H9 (cell line): Measurements from ENCODE around the gene PAK6. TPM values are rescaled to one million over a fixed set of nuclear protein-coding genes. Genes with fewer than 3 reads are reported as not detected.
A peak's percentile ranks its signal among the peaks of the same experiment; 100 is the strongest.

Source experiments
- DNase-seq: peaks from one replicate; pipeline ENCODE4 v3.0.0-alpha.2; 2017
- H2AFZ ChIP-seq: one replicate; pipeline ENCODE4 v1.6.1; 2013; ENCODE audit warnings: mild to moderate bottlenecking, low read length, control low read depth, moderate library complexity
- H2AK5ac ChIP-seq: 2 replicates; pipeline ENCODE4 v1.6.1; 2013; ENCODE audit warnings: low read length, control low read depth, mixed read lengths; ENCODE audit not compliant: insufficient read length
- H2BK120ac ChIP-seq: one replicate; pipeline ENCODE4 v1.6.1; 2013; ENCODE audit warnings: low read depth, mild to moderate bottlenecking, low read length, control low read depth, inconsistent platforms; ENCODE audit not compliant: poor library complexity, severe bottlenecking
- H2BK12ac ChIP-seq: 2 replicates; pipeline ENCODE4 v1.6.1; 2013; ENCODE audit warnings: low read length, control low read depth, mixed read lengths, low read depth; ENCODE audit not compliant: insufficient read length
- H2BK15ac ChIP-seq: 2 replicates; pipeline ENCODE4 v1.6.1; 2013; ENCODE audit warnings: low read depth, low read length, control low read depth
- H2BK20ac ChIP-seq: one replicate; pipeline ENCODE4 v1.6.1; 2013; ENCODE audit warnings: low read depth, mild to moderate bottlenecking, low read length, control low read depth, inconsistent platforms; ENCODE audit not compliant: poor library complexity, severe bottlenecking
- H2BK5ac ChIP-seq: 2 replicates; pipeline ENCODE4 v1.6.1; 2013; ENCODE audit warnings: low read length, control low read depth, mixed read lengths; ENCODE audit not compliant: insufficient read length
- H3K14ac ChIP-seq: 2 replicates; pipeline ENCODE4 v1.6.1; 2013; ENCODE audit warnings: low read length, control low read depth; ENCODE audit not compliant: insufficient read depth
- H3K18ac ChIP-seq: 2 replicates; pipeline ENCODE4 v1.6.1; 2013; ENCODE audit warnings: low read depth, mild to moderate bottlenecking, mixed read lengths, low read length, control low read depth; ENCODE audit not compliant: insufficient read length
- H3K23ac ChIP-seq: 2 replicates; pipeline ENCODE4 v1.6.1; 2013; ENCODE audit warnings: low read length, control low read depth, mixed read lengths, low read depth; ENCODE audit not compliant: insufficient read length
- H3K23me2 ChIP-seq: 2 replicates; pipeline ENCODE4 v1.6.1; 2013; ENCODE audit warnings: low read depth, mild to moderate bottlenecking, mixed read lengths, low read length, control low read depth; ENCODE audit not compliant: insufficient read length, poor library complexity, severe bottlenecking
- H3K27ac ChIP-seq: 2 replicates; pipeline ENCODE4 v1.5.1; 2013; ENCODE audit warnings: low read length, control low read depth, mixed read lengths, low read depth; ENCODE audit not compliant: insufficient read length
- H3K27me3 ChIP-seq: 2 replicates; pipeline ENCODE4 v1.6.1; 2013; ENCODE audit warnings: low read length, control low read depth, inconsistent platforms; ENCODE audit not compliant: insufficient read depth
- H3K4ac ChIP-seq: 2 replicates; pipeline ENCODE4 v1.6.1; 2013; ENCODE audit warnings: low read depth, mild to moderate bottlenecking, control low read depth, inconsistent platforms, low read length, moderate library complexity
- H3K4me1 ChIP-seq: 2 replicates; pipeline ENCODE4 v1.6.1; 2013; ENCODE audit warnings: low read length, control low read depth, inconsistent platforms; ENCODE audit not compliant: insufficient read depth
- H3K4me2 ChIP-seq: 2 replicates; pipeline ENCODE4 v1.6.1; 2013; ENCODE audit warnings: low read length, control low read depth, mixed read lengths; ENCODE audit not compliant: insufficient read length, insufficient read depth
- H3K56ac ChIP-seq: 2 replicates; pipeline ENCODE4 v1.6.1; 2013; ENCODE audit warnings: low read depth, mild to moderate bottlenecking, mixed read lengths, low read length, control low read depth; ENCODE audit not compliant: insufficient read length
- H3K79me1 ChIP-seq: 2 replicates; pipeline ENCODE4 v1.6.1; 2013; ENCODE audit warnings: low read depth, mild to moderate bottlenecking, moderate library complexity, low read length, control low read depth, inconsistent platforms; ENCODE audit not compliant: insufficient read depth, poor library complexity, severe bottlenecking
- H3K79me2 ChIP-seq: 2 replicates; pipeline ENCODE4 v1.6.1; 2013; ENCODE audit warnings: low read length, control low read depth, inconsistent platforms; ENCODE audit not compliant: insufficient read depth
- H3K9ac ChIP-seq: 2 replicates; pipeline ENCODE4 v1.6.1; 2013; ENCODE audit warnings: low read length, control low read depth, mixed read lengths; ENCODE audit not compliant: insufficient read length; ENCODE audit errors: extremely low read depth
- H3K9me3 ChIP-seq: one replicate; pipeline ENCODE4 v1.6.1; 2013; ENCODE audit warnings: low read depth, low read length, inconsistent platforms; ENCODE audit not compliant: control insufficient read depth
- H3T11ph ChIP-seq: one replicate; pipeline ENCODE4 v1.6.1; 2013; ENCODE audit warnings: mild to moderate bottlenecking, low read length, control low read depth, inconsistent platforms
- H4K20me1 ChIP-seq: one replicate; pipeline ENCODE4 v1.6.1; 2013; ENCODE audit not compliant: control insufficient read depth, insufficient read length, insufficient read depth
- H4K5ac ChIP-seq: 2 replicates; pipeline ENCODE4 v1.6.1; 2013; ENCODE audit warnings: low read depth, mild to moderate bottlenecking, mixed read lengths, low read length, control low read depth; ENCODE audit not compliant: insufficient read length
- H4K8ac ChIP-seq: replicated peaks from 2 replicates; pipeline ENCODE4 v1.6.1; 2013; ENCODE audit warnings: low read length, control low read depth, mixed read lengths, low read depth; ENCODE audit not compliant: insufficient read length
- H4K91ac ChIP-seq: 2 replicates; pipeline ENCODE4 v1.6.1; 2013; ENCODE audit warnings: low read depth, mild to moderate bottlenecking, moderate library complexity, mixed read lengths, low read length, control low read depth; ENCODE audit not compliant: insufficient read length
- H3K27ac Mint-ChIP-seq, 3 experiments: 2 replicates in 2 of 3; 3 replicates in 1 of 3; pipeline ENCODE4 v1.8.0; 2020 to 2021; ENCODE audit warnings: mixed read lengths in 3 of 3, mild to moderate bottlenecking in 1 of 3, moderate library complexity in 1 of 3
- H3K27me3 Mint-ChIP-seq: 2 replicates; pipeline ENCODE4 v1.8.0; 2021; ENCODE audit warnings: low read depth, mild to moderate bottlenecking, moderate library complexity, mixed read lengths
- H3K36me3 Mint-ChIP-seq, 3 experiments: 2 replicates in 2 of 3; 3 replicates in 1 of 3; pipeline ENCODE4 v1.8.0; 2020 to 2021; ENCODE audit warnings: low read depth in 3 of 3, mixed read lengths in 3 of 3; ENCODE audit not compliant: insufficient read depth in 1 of 3
- H3K4me1 Mint-ChIP-seq, 2 experiments: 2 replicates each; pipeline ENCODE4 v1.8.0; 2020; ENCODE audit warnings: mixed read lengths in 2 of 2
- H3K4me3 Mint-ChIP-seq, 2 experiments: 2 replicates in 1 of 2; 3 replicates in 1 of 2; pipeline ENCODE4 v1.8.0; 2020 to 2021; ENCODE audit warnings: mild to moderate bottlenecking in 2 of 2, mixed read lengths in 2 of 2, moderate library complexity in 1 of 2
- H3K9me3 Mint-ChIP-seq, 2 experiments: 2 replicates in 1 of 2; 3 replicates in 1 of 2; pipeline ENCODE4 v1.8.0; 2020; ENCODE audit warnings: mild to moderate bottlenecking in 2 of 2, mixed read lengths in 2 of 2, moderate library complexity in 1 of 2
- WGBS: extraction: QIAGEN DNeasy Blood & Tissue Kit; methylation state at CpG from one replicate; pipeline ENCODE4 v1.1.7; 2013; ENCODE audit warnings: missing lambda C conversion rate, low lambda C conversion rate, mixed read lengths; ENCODE audit not compliant: insufficient read length; ENCODE audit errors: extremely low coverage; 5-methylcytosine and 5-hydroxymethylcytosine counted together
- total RNA-seq: library from RNA; stranded (reverse); gene quantifications from 2 replicates; pipeline ENCODE4 v1.2.1, GENCODE V29; 2021
- TF ChIP-seq, protein P1 (sequence below): fragments of 200-600 bp; sonication (generic); conservative IDR thresholded peaks from 3 replicates; pipeline ENCODE4 v1.8.0; 2021; ENCODE audit warnings: antibody characterized with exemption, mild to moderate bottlenecking

PAK6 gene
- total RNA-seq, 1 experiment from 2014 or later = 7.4 TPM

DNA sequence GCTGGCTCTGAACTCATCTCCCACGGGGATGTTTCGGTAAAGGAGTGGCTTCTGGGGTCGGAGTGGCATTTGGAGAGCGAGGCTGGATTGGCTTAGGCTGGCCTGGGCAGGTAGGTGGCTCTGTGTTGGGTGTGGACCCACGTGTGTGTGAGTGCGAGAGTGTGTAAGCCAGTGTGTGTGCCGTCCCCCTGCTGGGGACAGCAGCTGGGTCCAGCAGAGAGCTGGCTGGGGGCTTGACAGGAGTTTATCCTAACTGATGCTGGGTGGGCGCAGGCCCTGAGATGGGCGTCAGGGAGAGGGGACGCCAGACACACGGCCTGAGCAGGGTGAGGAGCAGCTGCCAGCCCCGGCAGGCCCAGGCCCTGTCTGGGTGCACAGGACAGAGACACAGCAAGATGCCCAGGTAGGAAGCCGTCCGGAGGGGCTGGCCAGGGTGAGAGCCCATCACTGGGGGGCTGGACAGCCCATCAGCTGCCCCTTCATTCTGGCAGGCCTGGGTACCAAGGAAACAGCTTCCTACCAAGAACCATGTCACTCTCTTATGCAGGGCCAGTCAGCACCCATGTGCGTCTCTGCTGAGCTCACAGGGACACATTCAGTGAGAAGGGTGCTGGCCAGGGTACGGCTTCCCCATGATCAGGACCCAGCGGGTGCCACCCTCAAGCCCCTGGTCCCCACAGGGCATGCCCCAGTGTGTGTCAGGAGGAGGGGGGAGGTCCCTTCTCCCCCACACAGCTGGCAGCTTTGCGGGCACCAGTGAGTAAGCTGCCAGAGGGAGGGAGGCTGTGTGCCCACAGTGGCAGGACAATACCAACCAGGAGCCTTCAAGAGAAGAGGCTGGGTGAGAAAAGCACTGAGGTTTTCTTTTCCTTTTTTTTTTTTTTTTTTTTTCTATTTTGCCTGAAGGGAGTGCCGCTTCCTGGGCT is 1.1 kb downstream of the PAK6 start:
- H3K79me2 ChIP-seq = no peaks in the 10 kb centered on the region
- Mint-ChIP-seq H3K36me3 (peaks cover 0 to 2% (median 0%) of the 10 kb centered on the region in 3 experiments; a peak in 1 of 7 replicates), H3K4me1 (peaks cover 26 to 27% of the 10 kb centered on the region in 2 experiments), H3K27ac (peak overlapping the region in 2 of 3 experiments; percentile 17 to 59; a peak in 2 of 7 replicates), H3K9me3 (no peaks in the 10 kb centered on the region), H3K4me3 (peak overlapping the region; percentile 33 to 57; a peak in 4 of 5 replicates), H3K27me3 (peaks cover 18% of the 10 kb centered on the region)
- no peak overlapping the region for H3K9ac ChIP-seq
- H3K4me1 ChIP-seq = no peaks in the 10 kb centered on the region; the same call in 1 of the 2 replicates
- no peak overlapping the region for H2BK120ac ChIP-seq
- no peak overlapping the region for H2BK15ac ChIP-seq
- no peaks in the 10 kb centered on the region for H4K20me1 ChIP-seq
- H3K4ac ChIP-seq = no peak overlapping the region
- TF ChIP-seq, protein P1, sequence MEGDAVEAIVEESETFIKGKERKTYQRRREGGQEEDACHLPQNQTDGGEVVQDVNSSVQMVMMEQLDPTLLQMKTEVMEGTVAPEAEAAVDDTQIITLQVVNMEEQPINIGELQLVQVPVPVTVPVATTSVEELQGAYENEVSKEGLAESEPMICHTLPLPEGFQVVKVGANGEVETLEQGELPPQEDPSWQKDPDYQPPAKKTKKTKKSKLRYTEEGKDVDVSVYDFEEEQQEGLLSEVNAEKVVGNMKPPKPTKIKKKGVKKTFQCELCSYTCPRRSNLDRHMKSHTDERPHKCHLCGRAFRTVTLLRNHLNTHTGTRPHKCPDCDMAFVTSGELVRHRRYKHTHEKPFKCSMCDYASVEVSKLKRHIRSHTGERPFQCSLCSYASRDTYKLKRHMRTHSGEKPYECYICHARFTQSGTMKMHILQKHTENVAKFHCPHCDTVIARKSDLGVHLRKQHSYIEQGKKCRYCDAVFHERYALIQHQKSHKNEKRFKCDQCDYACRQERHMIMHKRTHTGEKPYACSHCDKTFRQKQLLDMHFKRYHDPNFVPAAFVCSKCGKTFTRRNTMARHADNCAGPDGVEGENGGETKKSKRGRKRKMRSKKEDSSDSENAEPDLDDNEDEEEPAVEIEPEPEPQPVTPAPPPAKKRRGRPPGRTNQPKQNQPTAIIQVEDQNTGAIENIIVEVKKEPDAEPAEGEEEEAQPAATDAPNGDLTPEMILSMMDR = no peak
- H3K79me1 ChIP-seq = no peaks in the 10 kb centered on the region
- no CpG with 5 or more reads among the region's 19 CpGs for WGBS
- H2BK12ac ChIP-seq = no peak overlapping the region
- H2AFZ ChIP-seq = no peak overlapping the region
- H4K91ac ChIP-seq = no peak overlapping the region
- no peak for DNase-seq
- H2BK5ac ChIP-seq = no peak overlapping the region
- peak overlapping the region; percentile 24; the same call in 1 of the 2 replicates for H3K14ac ChIP-seq
- no peak overlapping the region for H2BK20ac ChIP-seq
- H4K5ac ChIP-seq = no peak overlapping the region
- no peaks in the 10 kb centered on the region for H3K27me3 ChIP-seq
- no peaks in the 10 kb centered on the region for H3K9me3 ChIP-seq
- H3K4me2 ChIP-seq = peak overlapping the region; percentile 37
- no peak overlapping the region for H3K23ac ChIP-seq
- H3K27ac ChIP-seq = no peak overlapping the region
- H3K23me2 ChIP-seq = peaks cover 8% of the 10 kb centered on the region
- H3T11ph ChIP-seq = no peak overlapping the region
- no peak overlapping the region for H3K18ac ChIP-seq
- no peak overlapping the region for H4K8ac ChIP-seq
- no peak overlapping the region for H3K56ac ChIP-seq
- no peak overlapping the region for H2AK5ac ChIP-seq
